HG03575 (cell line): ENCODE results near the gene PNMA8B.
"Not testable (repeated sequence)": the region's sequence is repeated elsewhere in the genome, so short reads cannot be mapped to it uniquely, and the experiment has no call there.

Experiments
- ATAC-seq: cut with Tn5 transposase; IDR thresholded peaks from one replicate; pipeline ENCODE4 v1.9.1; 2021; ENCODE audit not compliant: unreplicated experiment, insufficient number of reproducible peaks, low FRiP score; ENCODE audit errors: extremely low read depth

Gene PNMA8B

GRCh38 chr19:46515290-46515609 lies 19.6 kb upstream of the PNMA8B start:
- no peak for ATAC-seq

GRCh38 chr19:46514589-46515289 lies 19.1 kb upstream of the PNMA8B start:
- ATAC-seq, result no peak

- no peak for ATAC-seq
Measured at GRCh38 chr19:46513461-46514236, 18.0 kb upstream of the PNMA8B start.

GRCh38 chr19:46511237-46511636 lies 15.6 kb upstream of the PNMA8B start:
- no peak for ATAC-seq

- no peak for ATAC-seq
Measured at GRCh38 chr19:46508206-46508605, 12.5 kb upstream of the PNMA8B start.

- no peak for ATAC-seq
Measured at GRCh38 chr19:46503848-46504453, 8.3 kb upstream of the PNMA8B start.

- ATAC-seq, result no peak
Measured at GRCh38 chr19:46502891-46503290, 7.2 kb upstream of the PNMA8B start.

- no peak for ATAC-seq
Measured at GRCh38 chr19:46499692-46500091, 4.0 kb upstream of the PNMA8B start.

GRCh38 chr19:46497773-46498172 lies 2.1 kb upstream of the PNMA8B start:
- no peak for ATAC-seq

- not testable (repeated sequence) for ATAC-seq
Measured at GRCh38 chr19:46496886-46497285, 1.2 kb upstream of the PNMA8B start.

GRCh38 chr19:46496304-46496703 lies 637 bp upstream of the PNMA8B start:
- no peak for ATAC-seq

- ATAC-seq, result no peak
Measured at GRCh38 chr19:46494941-46495785, 504 bp downstream of the PNMA8B start.

- ATAC-seq, result no peak
Measured at GRCh38 chr19:46494146-46494940, 1.3 kb downstream of the PNMA8B start.

- ATAC-seq, result no peak
Measured at GRCh38 chr19:46493236-46494145, 2.2 kb downstream of the PNMA8B start.

GRCh38 chr19:46492841-46493235 lies 2.8 kb downstream of the PNMA8B start:
- ATAC-seq, result no peak

GRCh38 chr19:46491975-46492682 lies 3.5 kb downstream of the PNMA8B start:
- ATAC-seq, result no peak

- ATAC-seq, result no peak
Measured at GRCh38 chr19:46490774-46491173, 4.9 kb downstream of the PNMA8B start.
